Measurements from ENCODE around the gene SEMA6A. TPM values are rescaled to one million over a fixed set of nuclear protein-coding genes. Genes with fewer than 3 reads are reported as not detected.
A peak's percentile ranks its signal among the peaks of the same experiment; 100 is the strongest.

The SEMA6A gene
- total and polyA plus RNA-seq, 2 experiments from 2014 or later = 233 to 400 TPM

GRCh38 chr5:116480894-116481510 is 93.6 kb downstream of the SEMA6A start:
- peak; percentile 21 for ATAC-seq
- Mint-ChIP-seq H3K4me1 (peaks cover 4% of the 10 kb centered on the region; the same call in 2 of the 3 replicates), H3K4me3 (no peak overlapping the region), H3K27ac (peak overlapping the region; percentile 59), H3K27me3 (ENCODE audit: insufficient read depth, low read depth, poor library complexity) (peaks cover 6% of the 10 kb centered on the region), H3K36me3 (ENCODE audit: low read depth) (peaks cover 99% of the 10 kb centered on the region), H3K9me3 (no peaks in the 10 kb centered on the region)
- H3F3A ChIP-seq (replicated peaks; ENCODE audit: low read depth) = peaks cover 23% of the 10 kb centered on the region
- H4K20me1 ChIP-seq (replicated peaks; ENCODE audit: insufficient read depth) = peaks cover 17% of the 10 kb centered on the region
- TF ChIP-seq STAT1 (IDR thresholded peaks at IDR 0.05; ENCODE audit: unreplicated experiment) = no peak
- TF ChIP-seq CREB1 (CRISPR knock-in tag; IDR thresholded peaks at IDR 0.05; ENCODE audit: low read depth) = no peak
- no peak for TF ChIP-seq ZNF114 (CRISPR knock-in tag; IDR thresholded peaks at IDR 0.05)
- TF ChIP-seq, protein P1, sequence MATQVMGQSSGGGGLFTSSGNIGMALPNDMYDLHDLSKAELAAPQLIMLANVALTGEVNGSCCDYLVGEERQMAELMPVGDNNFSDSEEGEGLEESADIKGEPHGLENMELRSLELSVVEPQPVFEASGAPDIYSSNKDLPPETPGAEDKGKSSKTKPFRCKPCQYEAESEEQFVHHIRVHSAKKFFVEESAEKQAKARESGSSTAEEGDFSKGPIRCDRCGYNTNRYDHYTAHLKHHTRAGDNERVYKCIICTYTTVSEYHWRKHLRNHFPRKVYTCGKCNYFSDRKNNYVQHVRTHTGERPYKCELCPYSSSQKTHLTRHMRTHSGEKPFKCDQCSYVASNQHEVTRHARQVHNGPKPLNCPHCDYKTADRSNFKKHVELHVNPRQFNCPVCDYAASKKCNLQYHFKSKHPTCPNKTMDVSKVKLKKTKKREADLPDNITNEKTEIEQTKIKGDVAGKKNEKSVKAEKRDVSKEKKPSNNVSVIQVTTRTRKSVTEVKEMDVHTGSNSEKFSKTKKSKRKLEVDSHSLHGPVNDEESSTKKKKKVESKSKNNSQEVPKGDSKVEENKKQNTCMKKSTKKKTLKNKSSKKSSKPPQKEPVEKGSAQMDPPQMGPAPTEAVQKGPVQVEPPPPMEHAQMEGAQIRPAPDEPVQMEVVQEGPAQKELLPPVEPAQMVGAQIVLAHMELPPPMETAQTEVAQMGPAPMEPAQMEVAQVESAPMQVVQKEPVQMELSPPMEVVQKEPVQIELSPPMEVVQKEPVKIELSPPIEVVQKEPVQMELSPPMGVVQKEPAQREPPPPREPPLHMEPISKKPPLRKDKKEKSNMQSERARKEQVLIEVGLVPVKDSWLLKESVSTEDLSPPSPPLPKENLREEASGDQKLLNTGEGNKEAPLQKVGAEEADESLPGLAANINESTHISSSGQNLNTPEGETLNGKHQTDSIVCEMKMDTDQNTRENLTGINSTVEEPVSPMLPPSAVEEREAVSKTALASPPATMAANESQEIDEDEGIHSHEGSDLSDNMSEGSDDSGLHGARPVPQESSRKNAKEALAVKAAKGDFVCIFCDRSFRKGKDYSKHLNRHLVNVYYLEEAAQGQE (IDR thresholded peaks at IDR 0.05; ENCODE audit: unreplicated experiment) = no peak
- TF ChIP-seq EZH2 (IDR thresholded peaks at IDR 0.05; ENCODE audit: low read depth, unreplicated experiment) = no peak
- TF ChIP-seq, protein P2, sequence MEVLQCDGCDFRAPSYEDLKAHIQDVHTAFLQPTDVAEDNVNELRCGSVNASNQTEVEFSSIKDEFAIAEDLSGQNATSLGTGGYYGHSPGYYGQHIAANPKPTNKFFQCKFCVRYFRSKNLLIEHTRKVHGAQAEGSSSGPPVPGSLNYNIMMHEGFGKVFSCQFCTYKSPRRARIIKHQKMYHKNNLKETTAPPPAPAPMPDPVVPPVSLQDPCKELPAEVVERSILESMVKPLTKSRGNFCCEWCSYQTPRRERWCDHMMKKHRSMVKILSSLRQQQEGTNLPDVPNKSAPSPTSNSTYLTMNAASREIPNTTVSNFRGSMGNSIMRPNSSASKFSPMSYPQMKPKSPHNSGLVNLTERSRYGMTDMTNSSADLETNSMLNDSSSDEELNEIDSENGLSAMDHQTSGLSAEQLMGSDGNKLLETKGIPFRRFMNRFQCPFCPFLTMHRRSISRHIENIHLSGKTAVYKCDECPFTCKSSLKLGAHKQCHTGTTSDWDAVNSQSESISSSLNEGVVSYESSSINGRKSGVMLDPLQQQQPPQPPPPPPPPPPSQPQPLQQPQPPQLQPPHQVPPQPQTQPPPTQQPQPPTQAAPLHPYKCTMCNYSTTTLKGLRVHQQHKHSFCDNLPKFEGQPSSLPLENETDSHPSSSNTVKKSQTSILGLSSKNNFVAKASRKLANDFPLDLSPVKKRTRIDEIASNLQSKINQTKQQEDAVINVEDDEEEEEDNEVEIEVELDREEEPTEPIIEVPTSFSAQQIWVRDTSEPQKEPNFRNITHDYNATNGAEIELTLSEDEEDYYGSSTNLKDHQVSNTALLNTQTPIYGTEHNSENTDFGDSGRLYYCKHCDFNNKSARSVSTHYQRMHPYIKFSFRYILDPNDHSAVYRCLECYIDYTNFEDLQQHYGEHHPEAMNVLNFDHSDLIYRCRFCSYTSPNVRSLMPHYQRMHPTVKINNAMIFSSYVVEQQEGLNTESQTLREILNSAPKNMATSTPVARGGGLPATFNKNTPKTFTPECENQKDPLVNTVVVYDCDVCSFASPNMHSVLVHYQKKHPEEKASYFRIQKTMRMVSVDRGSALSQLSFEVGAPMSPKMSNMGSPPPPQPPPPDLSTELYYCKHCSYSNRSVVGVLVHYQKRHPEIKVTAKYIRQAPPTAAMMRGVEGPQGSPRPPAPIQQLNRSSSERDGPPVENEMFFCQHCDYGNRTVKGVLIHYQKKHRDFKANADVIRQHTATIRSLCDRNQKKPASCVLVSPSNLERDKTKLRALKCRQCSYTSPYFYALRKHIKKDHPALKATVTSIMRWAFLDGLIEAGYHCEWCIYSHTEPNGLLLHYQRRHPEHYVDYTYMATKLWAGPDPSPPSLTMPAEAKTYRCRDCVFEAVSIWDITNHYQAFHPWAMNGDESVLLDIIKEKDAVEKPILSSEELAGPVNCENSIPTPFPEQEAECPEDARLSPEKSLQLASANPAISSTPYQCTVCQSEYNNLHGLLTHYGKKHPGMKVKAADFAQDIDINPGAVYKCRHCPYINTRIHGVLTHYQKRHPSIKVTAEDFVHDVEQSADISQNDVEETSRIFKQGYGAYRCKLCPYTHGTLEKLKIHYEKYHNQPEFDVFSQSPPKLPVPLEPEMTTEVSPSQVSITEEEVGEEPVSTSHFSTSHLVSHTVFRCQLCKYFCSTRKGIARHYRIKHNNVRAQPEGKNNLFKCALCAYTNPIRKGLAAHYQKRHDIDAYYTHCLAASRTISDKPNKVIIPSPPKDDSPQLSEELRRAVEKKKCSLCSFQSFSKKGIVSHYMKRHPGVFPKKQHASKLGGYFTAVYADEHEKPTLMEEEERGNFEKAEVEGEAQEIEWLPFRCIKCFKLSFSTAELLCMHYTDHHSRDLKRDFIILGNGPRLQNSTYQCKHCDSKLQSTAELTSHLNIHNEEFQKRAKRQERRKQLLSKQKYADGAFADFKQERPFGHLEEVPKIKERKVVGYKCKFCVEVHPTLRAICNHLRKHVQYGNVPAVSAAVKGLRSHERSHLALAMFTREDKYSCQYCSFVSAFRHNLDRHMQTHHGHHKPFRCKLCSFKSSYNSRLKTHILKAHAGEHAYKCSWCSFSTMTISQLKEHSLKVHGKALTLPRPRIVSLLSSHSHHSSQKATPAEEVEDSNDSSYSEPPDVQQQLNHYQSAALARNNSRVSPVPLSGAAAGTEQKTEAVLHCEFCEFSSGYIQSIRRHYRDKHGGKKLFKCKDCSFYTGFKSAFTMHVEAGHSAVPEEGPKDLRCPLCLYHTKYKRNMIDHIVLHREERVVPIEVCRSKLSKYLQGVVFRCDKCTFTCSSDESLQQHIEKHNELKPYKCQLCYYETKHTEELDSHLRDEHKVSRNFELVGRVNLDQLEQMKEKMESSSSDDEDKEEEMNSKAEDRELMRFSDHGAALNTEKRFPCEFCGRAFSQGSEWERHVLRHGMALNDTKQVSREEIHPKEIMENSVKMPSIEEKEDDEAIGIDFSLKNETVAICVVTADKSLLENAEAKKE (CRISPR knock-in tag; IDR thresholded peaks at IDR 0.05) = no peak
- TF ChIP-seq POLR2AphosphoS5 (IDR thresholded peaks at IDR 0.05; ENCODE audit: low read depth) = no peak; the same call in 1 of the 2 replicates
- no peak for TF ChIP-seq NANOG (IDR thresholded peaks at IDR 0.05; ENCODE audit: borderline replicate concordance)
- TF ChIP-seq, protein P3, sequence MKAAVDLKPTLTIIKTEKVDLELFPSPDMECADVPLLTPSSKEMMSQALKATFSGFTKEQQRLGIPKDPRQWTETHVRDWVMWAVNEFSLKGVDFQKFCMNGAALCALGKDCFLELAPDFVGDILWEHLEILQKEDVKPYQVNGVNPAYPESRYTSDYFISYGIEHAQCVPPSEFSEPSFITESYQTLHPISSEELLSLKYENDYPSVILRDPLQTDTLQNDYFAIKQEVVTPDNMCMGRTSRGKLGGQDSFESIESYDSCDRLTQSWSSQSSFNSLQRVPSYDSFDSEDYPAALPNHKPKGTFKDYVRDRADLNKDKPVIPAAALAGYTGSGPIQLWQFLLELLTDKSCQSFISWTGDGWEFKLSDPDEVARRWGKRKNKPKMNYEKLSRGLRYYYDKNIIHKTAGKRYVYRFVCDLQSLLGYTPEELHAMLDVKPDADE (IDR thresholded peaks at IDR 0.05) = no peak
- no peak for TF ChIP-seq JUNB (IDR thresholded peaks at IDR 0.05; ENCODE audit: unreplicated experiment)
- TF ChIP-seq, protein P4, sequence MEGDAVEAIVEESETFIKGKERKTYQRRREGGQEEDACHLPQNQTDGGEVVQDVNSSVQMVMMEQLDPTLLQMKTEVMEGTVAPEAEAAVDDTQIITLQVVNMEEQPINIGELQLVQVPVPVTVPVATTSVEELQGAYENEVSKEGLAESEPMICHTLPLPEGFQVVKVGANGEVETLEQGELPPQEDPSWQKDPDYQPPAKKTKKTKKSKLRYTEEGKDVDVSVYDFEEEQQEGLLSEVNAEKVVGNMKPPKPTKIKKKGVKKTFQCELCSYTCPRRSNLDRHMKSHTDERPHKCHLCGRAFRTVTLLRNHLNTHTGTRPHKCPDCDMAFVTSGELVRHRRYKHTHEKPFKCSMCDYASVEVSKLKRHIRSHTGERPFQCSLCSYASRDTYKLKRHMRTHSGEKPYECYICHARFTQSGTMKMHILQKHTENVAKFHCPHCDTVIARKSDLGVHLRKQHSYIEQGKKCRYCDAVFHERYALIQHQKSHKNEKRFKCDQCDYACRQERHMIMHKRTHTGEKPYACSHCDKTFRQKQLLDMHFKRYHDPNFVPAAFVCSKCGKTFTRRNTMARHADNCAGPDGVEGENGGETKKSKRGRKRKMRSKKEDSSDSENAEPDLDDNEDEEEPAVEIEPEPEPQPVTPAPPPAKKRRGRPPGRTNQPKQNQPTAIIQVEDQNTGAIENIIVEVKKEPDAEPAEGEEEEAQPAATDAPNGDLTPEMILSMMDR (conservative IDR thresholded peaks at IDR 0.05; ENCODE audit: low read depth in 2 of 2) = no peak
- no peak for TF ChIP-seq EZH2phosphoT487 (IDR thresholded peaks at IDR 0.05; ENCODE audit: unreplicated experiment)
- TF ChIP-seq ZNF331 (CRISPR knock-in tag; IDR thresholded peaks at IDR 0.05; ENCODE audit: low read depth) = no peak
- no peak overlapping the region for H3K4me2 ChIP-seq
- H3K27me3 ChIP-seq (ENCODE audit: insufficient read depth) = no peaks in the 10 kb centered on the region
- no peaks in the 10 kb centered on the region for H3K9me2 ChIP-seq (ENCODE audit: insufficient read depth)
- H3K4me3 ChIP-seq = no peak overlapping the region
- H3K79me2 ChIP-seq (replicated peaks; ENCODE audit: insufficient read depth) = 0 out of 2 replicates have a peak, but pooled peaks cover 11% of the 10 kb centered on the region
- no peak overlapping the region for H2AFZ ChIP-seq
- H3K27ac ChIP-seq (ENCODE audit: low read depth) = peak overlapping the region; percentile 79
- no peaks in the 10 kb centered on the region for H3K4me1 ChIP-seq (ENCODE audit: insufficient read depth)
- H3K36me3 ChIP-seq (ENCODE audit: insufficient read depth) = peaks cover 99% of the 10 kb centered on the region
- no peak for DNase-seq (ENCODE audit: low spot score)

All from GM23338 (cell line).